WTC11 (cell line): ENCODE data around the gene NEO1. TPM values are rescaled to one million over a fixed set of nuclear protein-coding genes. Genes with fewer than 3 reads are reported as not detected.

Experiments
- ATAC-seq: fragments of 200-7000 bp; cut with Tn5 transposase; 2 replicates; pipeline ENCODE4 v1.10.0; 2021; ENCODE audit warnings: mild to moderate bottlenecking, moderate library complexity
- CTCF ChIA-PET: fragments of 300-600 bp; sonication (Branson Sonifier 250); formaldehyde crosslinking; loops from one replicate; lab custom pipeline; 2021; ENCODE audit warnings: antibody characterized with exemption; lab: Charles Lee
- POLR2A ChIA-PET: fragments of 350-600 bp; sonication (Branson Sonifier 250); formaldehyde crosslinking; loops from one replicate; lab custom pipeline; 2021; ENCODE audit warnings: antibody characterized with exemption; lab: Charles Lee
- DNase-seq: peaks from one replicate; pipeline ENCODE4 v3.0.0; 2021; ENCODE audit warnings: low spot score
- H3K27ac Mint-ChIP-seq: 2 replicates; pipeline ENCODE4 v1.8.0; 2021; ENCODE audit warnings: mixed read lengths
- H3K27me3 Mint-ChIP-seq: 2 replicates; pipeline ENCODE4 v1.8.0; 2021; ENCODE audit warnings: low read depth, mild to moderate bottlenecking, moderate library complexity, mixed read lengths
- H3K36me3 Mint-ChIP-seq: 2 replicates; pipeline ENCODE4 v1.8.0; 2021; ENCODE audit warnings: mixed read lengths
- H3K4me1 Mint-ChIP-seq: 2 replicates; pipeline ENCODE4 v1.8.0; 2022; ENCODE audit warnings: mixed read lengths
- H3K4me3 Mint-ChIP-seq: 2 replicates; pipeline ENCODE4 v1.8.0; 2021; ENCODE audit warnings: mild to moderate bottlenecking, moderate library complexity, mixed read lengths
- H3K9me3 Mint-ChIP-seq: 2 replicates; pipeline ENCODE4 v1.8.0; 2021; ENCODE audit warnings: mixed read lengths
- EMX1 ChIP-seq: fragments of 250-450 bp; sonication (Bioruptor Pico); IDR thresholded peaks from 2 replicates; pipeline ENCODE4 v1.8.0; 2021; ENCODE audit warnings: mild to moderate bottlenecking
- FOXP1 ChIP-seq: sonication (generic); formaldehyde crosslinking; IDR thresholded peaks from 2 replicates; pipeline ENCODE4 v1.8.0; 2022; ENCODE audit warnings: missing genetic modification reagents, mild to moderate bottlenecking, moderate library complexity, borderline replicate concordance
- KAT7 ChIP-seq: sonication (generic); formaldehyde crosslinking; IDR thresholded peaks from 2 replicates; pipeline ENCODE4 v1.8.1; 2023; ENCODE audit warnings: missing genetic modification reagents, mild to moderate bottlenecking, borderline replicate concordance
- MYBL2 ChIP-seq: sonication (generic); formaldehyde crosslinking; IDR thresholded peaks from 2 replicates; pipeline ENCODE4 v1.8.1; 2023; ENCODE audit warnings: mild to moderate bottlenecking, moderate library complexity, missing genetic modification reagents
- NFATC4 ChIP-seq: fragments of 250-450 bp; sonication (Bioruptor Pico); IDR thresholded peaks from 2 replicates; pipeline ENCODE4 v1.9.0; 2021; ENCODE audit warnings: mild to moderate bottlenecking
- NFE2L1 ChIP-seq: sonication (generic); formaldehyde crosslinking; IDR thresholded peaks from 2 replicates; pipeline ENCODE4 v1.8.1; 2023; ENCODE audit warnings: missing genetic modification reagents
- RORB ChIP-seq: fragments of 250-450 bp; sonication (Bioruptor Pico); IDR thresholded peaks from 2 replicates; pipeline ENCODE4 v1.9.0; 2021; ENCODE audit warnings: mild to moderate bottlenecking
- TCF7 ChIP-seq: sonication (generic); formaldehyde crosslinking; IDR thresholded peaks from 2 replicates; pipeline ENCODE4 v1.8.0; 2022; ENCODE audit warnings: mild to moderate bottlenecking, low read depth, missing genetic modification reagents, moderate library complexity
- ZNF416 ChIP-seq: fragments of 250-450 bp; sonication (Bioruptor Pico); IDR thresholded peaks from 2 replicates; pipeline ENCODE4 v1.9.0; 2021; ENCODE audit warnings: mild to moderate bottlenecking, inconsistent platforms
- total RNA-seq: library from RNA; stranded (reverse); gene quantifications from 3 replicates; pipeline ENCODE4 v1.2.3, GENCODE V29; 2021
- TF ChIP-seq, protein P1 (sequence below): sonication (generic); formaldehyde crosslinking; IDR thresholded peaks from 2 replicates; pipeline ENCODE4 v1.8.0; 2022; ENCODE audit warnings: mild to moderate bottlenecking, missing genetic modification reagents
- TF ChIP-seq, protein P2 (sequence below): fragments of 250-450 bp; sonication (Bioruptor Pico); IDR thresholded peaks from 2 replicates; pipeline ENCODE4 v1.9.0; 2021; ENCODE audit warnings: mild to moderate bottlenecking
- TF ChIP-seq, protein P3 (sequence below): sonication (generic); formaldehyde crosslinking; IDR thresholded peaks from 2 replicates; pipeline ENCODE4 v1.8.0; 2022; ENCODE audit warnings: missing genetic modification reagents
- TF ChIP-seq, protein P4 (sequence below): sonication (generic); formaldehyde crosslinking; IDR thresholded peaks from 2 replicates; pipeline ENCODE4 v1.8.1; 2023; ENCODE audit warnings: mild to moderate bottlenecking, missing genetic modification reagents
- TF ChIP-seq, protein P5 (sequence below): sonication (generic); formaldehyde crosslinking; IDR thresholded peaks from 2 replicates; pipeline ENCODE4 v1.8.1; 2022; ENCODE audit warnings: mild to moderate bottlenecking, moderate library complexity, missing genetic modification reagents
- TF ChIP-seq, protein P6 (sequence below): sonication (generic); formaldehyde crosslinking; conservative IDR thresholded peaks from 2 replicates; pipeline ENCODE4 v1.8.1; 2023; ENCODE audit warnings: mild to moderate bottlenecking, low read depth, missing genetic modification reagents, moderate library complexity
- TF ChIP-seq, protein P7 (sequence below): sonication (generic); formaldehyde crosslinking; IDR thresholded peaks from 2 replicates; pipeline ENCODE4 v1.8.0; 2022; ENCODE audit warnings: mild to moderate bottlenecking, missing genetic modification reagents
- TF ChIP-seq, protein P8 (sequence below): sonication (generic); formaldehyde crosslinking; conservative IDR thresholded peaks from 2 replicates; pipeline ENCODE4 v1.8.1; 2022; ENCODE audit warnings: mild to moderate bottlenecking, missing genetic modification reagents
- TF ChIP-seq, protein P9 (sequence below): fragments of 250-450 bp; sonication (Bioruptor Pico); IDR thresholded peaks from 2 replicates; pipeline ENCODE4 v1.8.0; 2021; ENCODE audit warnings: mild to moderate bottlenecking

NEO1 gene
- total RNA-seq, 1 experiment from 2014 or later = 37.1 TPM

DNA sequence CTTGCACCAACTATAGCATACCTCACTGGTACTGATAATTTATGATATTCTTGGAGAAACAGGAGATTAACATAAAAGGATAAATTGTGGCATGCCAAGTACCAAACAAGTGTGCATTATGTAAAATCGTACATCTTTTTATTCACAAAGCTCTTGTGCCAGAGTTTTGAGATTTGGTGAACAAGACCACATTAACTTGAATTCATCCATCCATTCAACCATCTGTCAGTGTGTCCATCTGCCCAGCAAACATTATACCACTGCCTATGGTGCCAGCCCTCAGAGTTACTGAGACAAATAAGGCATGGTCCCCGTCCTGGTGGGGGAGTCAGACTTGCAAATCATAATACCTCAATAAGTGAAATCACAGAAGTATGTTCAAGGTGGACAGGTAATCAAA lies 17.0 kb upstream of the NEO1 start:
- TF ChIP-seq, protein P1, sequence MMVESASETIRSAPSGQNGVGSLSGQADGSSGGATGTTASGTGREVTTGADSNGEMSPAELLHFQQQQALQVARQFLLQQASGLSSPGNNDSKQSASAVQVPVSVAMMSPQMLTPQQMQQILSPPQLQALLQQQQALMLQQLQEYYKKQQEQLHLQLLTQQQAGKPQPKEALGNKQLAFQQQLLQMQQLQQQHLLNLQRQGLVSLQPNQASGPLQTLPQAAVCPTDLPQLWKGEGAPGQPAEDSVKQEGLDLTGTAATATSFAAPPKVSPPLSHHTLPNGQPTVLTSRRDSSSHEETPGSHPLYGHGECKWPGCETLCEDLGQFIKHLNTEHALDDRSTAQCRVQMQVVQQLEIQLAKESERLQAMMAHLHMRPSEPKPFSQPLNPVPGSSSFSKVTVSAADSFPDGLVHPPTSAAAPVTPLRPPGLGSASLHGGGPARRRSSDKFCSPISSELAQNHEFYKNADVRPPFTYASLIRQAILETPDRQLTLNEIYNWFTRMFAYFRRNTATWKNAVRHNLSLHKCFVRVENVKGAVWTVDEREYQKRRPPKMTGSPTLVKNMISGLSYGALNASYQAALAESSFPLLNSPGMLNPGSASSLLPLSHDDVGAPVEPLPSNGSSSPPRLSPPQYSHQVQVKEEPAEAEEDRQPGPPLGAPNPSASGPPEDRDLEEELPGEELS = no peak
- no peak for TF ChIP-seq MYBL2
- TF ChIP-seq FOXP1 (CRISPR knock-in tag) = no peak
- TF ChIP-seq, protein P2, sequence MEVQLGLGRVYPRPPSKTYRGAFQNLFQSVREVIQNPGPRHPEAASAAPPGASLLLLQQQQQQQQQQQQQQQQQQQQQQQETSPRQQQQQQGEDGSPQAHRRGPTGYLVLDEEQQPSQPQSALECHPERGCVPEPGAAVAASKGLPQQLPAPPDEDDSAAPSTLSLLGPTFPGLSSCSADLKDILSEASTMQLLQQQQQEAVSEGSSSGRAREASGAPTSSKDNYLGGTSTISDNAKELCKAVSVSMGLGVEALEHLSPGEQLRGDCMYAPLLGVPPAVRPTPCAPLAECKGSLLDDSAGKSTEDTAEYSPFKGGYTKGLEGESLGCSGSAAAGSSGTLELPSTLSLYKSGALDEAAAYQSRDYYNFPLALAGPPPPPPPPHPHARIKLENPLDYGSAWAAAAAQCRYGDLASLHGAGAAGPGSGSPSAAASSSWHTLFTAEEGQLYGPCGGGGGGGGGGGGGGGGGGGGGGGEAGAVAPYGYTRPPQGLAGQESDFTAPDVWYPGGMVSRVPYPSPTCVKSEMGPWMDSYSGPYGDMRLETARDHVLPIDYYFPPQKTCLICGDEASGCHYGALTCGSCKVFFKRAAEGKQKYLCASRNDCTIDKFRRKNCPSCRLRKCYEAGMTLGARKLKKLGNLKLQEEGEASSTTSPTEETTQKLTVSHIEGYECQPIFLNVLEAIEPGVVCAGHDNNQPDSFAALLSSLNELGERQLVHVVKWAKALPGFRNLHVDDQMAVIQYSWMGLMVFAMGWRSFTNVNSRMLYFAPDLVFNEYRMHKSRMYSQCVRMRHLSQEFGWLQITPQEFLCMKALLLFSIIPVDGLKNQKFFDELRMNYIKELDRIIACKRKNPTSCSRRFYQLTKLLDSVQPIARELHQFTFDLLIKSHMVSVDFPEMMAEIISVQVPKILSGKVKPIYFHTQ (CRISPR knock-in tag) = no peak
- TF ChIP-seq ZNF416 = no peak
- TF ChIP-seq, protein P3, sequence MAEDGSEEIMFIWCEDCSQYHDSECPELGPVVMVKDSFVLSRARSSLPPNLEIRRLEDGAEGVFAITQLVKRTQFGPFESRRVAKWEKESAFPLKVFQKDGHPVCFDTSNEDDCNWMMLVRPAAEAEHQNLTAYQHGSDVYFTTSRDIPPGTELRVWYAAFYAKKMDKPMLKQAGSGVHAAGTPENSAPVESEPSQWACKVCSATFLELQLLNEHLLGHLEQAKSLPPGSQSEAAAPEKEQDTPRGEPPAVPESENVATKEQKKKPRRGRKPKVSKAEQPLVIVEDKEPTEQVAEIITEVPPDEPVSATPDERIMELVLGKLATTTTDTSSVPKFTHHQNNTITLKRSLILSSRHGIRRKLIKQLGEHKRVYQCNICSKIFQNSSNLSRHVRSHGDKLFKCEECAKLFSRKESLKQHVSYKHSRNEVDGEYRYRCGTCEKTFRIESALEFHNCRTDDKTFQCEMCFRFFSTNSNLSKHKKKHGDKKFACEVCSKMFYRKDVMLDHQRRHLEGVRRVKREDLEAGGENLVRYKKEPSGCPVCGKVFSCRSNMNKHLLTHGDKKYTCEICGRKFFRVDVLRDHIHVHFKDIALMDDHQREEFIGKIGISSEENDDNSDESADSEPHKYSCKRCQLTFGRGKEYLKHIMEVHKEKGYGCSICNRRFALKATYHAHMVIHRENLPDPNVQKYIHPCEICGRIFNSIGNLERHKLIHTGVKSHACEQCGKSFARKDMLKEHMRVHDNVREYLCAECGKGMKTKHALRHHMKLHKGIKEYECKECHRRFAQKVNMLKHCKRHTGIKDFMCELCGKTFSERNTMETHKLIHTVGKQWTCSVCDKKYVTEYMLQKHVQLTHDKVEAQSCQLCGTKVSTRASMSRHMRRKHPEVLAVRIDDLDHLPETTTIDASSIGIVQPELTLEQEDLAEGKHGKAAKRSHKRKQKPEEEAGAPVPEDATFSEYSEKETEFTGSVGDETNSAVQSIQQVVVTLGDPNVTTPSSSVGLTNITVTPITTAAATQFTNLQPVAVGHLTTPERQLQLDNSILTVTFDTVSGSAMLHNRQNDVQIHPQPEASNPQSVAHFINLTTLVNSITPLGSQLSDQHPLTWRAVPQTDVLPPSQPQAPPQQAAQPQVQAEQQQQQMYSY (CRISPR knock-in tag) = no peak
- TF ChIP-seq, protein P4, sequence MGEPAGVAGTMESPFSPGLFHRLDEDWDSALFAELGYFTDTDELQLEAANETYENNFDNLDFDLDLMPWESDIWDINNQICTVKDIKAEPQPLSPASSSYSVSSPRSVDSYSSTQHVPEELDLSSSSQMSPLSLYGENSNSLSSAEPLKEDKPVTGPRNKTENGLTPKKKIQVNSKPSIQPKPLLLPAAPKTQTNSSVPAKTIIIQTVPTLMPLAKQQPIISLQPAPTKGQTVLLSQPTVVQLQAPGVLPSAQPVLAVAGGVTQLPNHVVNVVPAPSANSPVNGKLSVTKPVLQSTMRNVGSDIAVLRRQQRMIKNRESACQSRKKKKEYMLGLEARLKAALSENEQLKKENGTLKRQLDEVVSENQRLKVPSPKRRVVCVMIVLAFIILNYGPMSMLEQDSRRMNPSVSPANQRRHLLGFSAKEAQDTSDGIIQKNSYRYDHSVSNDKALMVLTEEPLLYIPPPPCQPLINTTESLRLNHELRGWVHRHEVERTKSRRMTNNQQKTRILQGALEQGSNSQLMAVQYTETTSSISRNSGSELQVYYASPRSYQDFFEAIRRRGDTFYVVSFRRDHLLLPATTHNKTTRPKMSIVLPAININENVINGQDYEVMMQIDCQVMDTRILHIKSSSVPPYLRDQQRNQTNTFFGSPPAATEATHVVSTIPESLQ (CRISPR knock-in tag) = no peak
- TF ChIP-seq, protein P5, sequence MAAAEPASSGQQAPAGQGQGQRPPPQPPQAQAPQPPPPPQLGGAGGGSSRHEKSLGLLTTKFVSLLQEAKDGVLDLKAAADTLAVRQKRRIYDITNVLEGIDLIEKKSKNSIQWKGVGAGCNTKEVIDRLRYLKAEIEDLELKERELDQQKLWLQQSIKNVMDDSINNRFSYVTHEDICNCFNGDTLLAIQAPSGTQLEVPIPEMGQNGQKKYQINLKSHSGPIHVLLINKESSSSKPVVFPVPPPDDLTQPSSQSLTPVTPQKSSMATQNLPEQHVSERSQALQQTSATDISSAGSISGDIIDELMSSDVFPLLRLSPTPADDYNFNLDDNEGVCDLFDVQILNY (CRISPR knock-in tag) = no peak
- no peak for TF ChIP-seq TCF7
- DNase-seq = no peak
- Mint-ChIP-seq H3K27me3 (no peaks in the 10 kb centered on the region), H3K4me3 (no peak overlapping the region), H3K4me1 (peaks cover 6% of the 10 kb centered on the region; the same call in 1 of the 2 replicates), H3K36me3 (no peaks in the 10 kb centered on the region), H3K27ac (no peak overlapping the region), H3K9me3 (0 out of 2 replicates have a peak, but pooled peaks cover 4% of the 10 kb centered on the region)
- POLR2A ChIA-PET = no interaction called here
- ATAC-seq = no peak
- CTCF ChIA-PET = interaction anchor here (1.5 kb wide), 1 partner anchor 313 kb away, joined by 5 read pairs; no protein-coding TSS in a partner anchor

DNA sequence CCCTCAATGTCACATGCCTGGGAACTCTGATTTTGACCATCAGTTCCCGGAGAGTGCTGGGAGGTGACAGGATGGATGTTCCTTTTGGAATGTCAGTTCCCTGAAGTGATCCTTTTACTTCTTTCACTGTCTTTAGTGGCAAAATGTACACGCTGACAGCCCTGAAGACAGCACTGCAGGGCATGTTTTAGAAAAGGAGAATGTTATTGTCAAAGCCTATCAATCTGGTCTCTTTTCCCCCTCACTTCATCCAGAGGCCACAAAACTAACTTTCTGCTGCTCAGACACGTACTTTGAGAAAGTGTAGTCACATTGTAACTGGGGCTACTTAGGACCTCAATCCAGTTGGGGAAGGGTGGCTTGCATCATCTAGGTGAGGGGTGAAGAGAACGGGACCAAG lies 14.0 kb upstream of the NEO1 start:
- H3K27me3 Mint-ChIP-seq = no peaks in the 10 kb centered on the region
- no peak overlapping the region for H3K27ac Mint-ChIP-seq
- DNase-seq (no peak), ATAC-seq (no peak)
- CTCF ChIA-PET = no interaction called here
- POLR2A ChIA-PET = no interaction called here
- H3K4me3 Mint-ChIP-seq = no peak overlapping the region
- H3K4me1 Mint-ChIP-seq = peaks cover 6% of the 10 kb centered on the region; the same call in 1 of the 2 replicates
- H3K36me3 Mint-ChIP-seq = no peaks in the 10 kb centered on the region
- no peaks in the 10 kb centered on the region for H3K9me3 Mint-ChIP-seq
- TF ChIP-seq, protein P6, sequence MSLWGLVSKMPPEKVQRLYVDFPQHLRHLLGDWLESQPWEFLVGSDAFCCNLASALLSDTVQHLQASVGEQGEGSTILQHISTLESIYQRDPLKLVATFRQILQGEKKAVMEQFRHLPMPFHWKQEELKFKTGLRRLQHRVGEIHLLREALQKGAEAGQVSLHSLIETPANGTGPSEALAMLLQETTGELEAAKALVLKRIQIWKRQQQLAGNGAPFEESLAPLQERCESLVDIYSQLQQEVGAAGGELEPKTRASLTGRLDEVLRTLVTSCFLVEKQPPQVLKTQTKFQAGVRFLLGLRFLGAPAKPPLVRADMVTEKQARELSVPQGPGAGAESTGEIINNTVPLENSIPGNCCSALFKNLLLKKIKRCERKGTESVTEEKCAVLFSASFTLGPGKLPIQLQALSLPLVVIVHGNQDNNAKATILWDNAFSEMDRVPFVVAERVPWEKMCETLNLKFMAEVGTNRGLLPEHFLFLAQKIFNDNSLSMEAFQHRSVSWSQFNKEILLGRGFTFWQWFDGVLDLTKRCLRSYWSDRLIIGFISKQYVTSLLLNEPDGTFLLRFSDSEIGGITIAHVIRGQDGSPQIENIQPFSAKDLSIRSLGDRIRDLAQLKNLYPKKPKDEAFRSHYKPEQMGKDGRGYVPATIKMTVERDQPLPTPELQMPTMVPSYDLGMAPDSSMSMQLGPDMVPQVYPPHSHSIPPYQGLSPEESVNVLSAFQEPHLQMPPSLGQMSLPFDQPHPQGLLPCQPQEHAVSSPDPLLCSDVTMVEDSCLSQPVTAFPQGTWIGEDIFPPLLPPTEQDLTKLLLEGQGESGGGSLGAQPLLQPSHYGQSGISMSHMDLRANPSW = no peak
- no peak for TF ChIP-seq EMX1
- no peak for TF ChIP-seq RORB (CRISPR knock-in tag)
- TF ChIP-seq NFATC4 (CRISPR knock-in tag) = no peak
- no peak for TF ChIP-seq NFE2L1
- no peak for TF ChIP-seq KAT7 (CRISPR knock-in tag)
- TF ChIP-seq, protein P7, sequence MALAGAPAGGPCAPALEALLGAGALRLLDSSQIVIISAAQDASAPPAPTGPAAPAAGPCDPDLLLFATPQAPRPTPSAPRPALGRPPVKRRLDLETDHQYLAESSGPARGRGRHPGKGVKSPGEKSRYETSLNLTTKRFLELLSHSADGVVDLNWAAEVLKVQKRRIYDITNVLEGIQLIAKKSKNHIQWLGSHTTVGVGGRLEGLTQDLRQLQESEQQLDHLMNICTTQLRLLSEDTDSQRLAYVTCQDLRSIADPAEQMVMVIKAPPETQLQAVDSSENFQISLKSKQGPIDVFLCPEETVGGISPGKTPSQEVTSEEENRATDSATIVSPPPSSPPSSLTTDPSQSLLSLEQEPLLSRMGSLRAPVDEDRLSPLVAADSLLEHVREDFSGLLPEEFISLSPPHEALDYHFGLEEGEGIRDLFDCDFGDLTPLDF (CRISPR knock-in tag) = no peak
- TF ChIP-seq, protein P8, sequence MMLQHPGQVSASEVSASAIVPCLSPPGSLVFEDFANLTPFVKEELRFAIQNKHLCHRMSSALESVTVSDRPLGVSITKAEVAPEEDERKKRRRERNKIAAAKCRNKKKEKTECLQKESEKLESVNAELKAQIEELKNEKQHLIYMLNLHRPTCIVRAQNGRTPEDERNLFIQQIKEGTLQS (CRISPR knock-in tag) = no peak
- TF ChIP-seq, protein P9, sequence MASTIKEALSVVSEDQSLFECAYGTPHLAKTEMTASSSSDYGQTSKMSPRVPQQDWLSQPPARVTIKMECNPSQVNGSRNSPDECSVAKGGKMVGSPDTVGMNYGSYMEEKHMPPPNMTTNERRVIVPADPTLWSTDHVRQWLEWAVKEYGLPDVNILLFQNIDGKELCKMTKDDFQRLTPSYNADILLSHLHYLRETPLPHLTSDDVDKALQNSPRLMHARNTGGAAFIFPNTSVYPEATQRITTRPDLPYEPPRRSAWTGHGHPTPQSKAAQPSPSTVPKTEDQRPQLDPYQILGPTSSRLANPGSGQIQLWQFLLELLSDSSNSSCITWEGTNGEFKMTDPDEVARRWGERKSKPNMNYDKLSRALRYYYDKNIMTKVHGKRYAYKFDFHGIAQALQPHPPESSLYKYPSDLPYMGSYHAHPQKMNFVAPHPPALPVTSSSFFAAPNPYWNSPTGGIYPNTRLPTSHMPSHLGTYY (CRISPR knock-in tag) = no peak
